ENCODE data around the gene TP63.
A peak's percentile ranks its signal among the peaks of the same experiment; 100 is the strongest.

TP63 gene

GRCh38 chr3:189625572-189625971 lies 5.6 kb upstream of the TP63 start:
- no peak for DNase-seq (ENCODE audit: low read depth in 1 of 2, low spot score in 1 of 2)
- no peak overlapping the region for H3K4me3 ChIP-seq (replicated peaks; ENCODE audit: insufficient read depth, low read length)
- no peak for TF ChIP-seq CTCF (IDR thresholded peaks at IDR 0.05; ENCODE audit: insufficient read depth, low read length)
- TF ChIP-seq GABPA (IDR thresholded peaks at IDR 0.05; ENCODE audit: low read depth) = no peak
- TF ChIP-seq REST (IDR thresholded peaks at IDR 0.05; ENCODE audit: insufficient replicate concordance, low read depth) = no peak
- TF ChIP-seq SPI1 (IDR thresholded peaks at IDR 0.05; ENCODE audit: borderline replicate concordance, low read depth) = no peak
- TF ChIP-seq POLR2AphosphoS5 (IDR thresholded peaks at IDR 0.05; ENCODE audit: low read depth) = no peak
- H3K27me3 ChIP-seq (ENCODE audit: insufficient read depth, poor library complexity, severe bottlenecking) = no peaks in the 10 kb centered on the region
- no peak overlapping the region for H3K27ac ChIP-seq (replicated peaks)

GRCh38 chr3:189626286-189626685 lies 4.9 kb upstream of the TP63 start:
- no peak for TF ChIP-seq SPI1 (IDR thresholded peaks at IDR 0.05; ENCODE audit: borderline replicate concordance, low read depth)
- no peak for TF ChIP-seq REST (IDR thresholded peaks at IDR 0.05; ENCODE audit: insufficient replicate concordance, low read depth)
- TF ChIP-seq GABPA (IDR thresholded peaks at IDR 0.05; ENCODE audit: low read depth) = no peak
- no peak for TF ChIP-seq POLR2AphosphoS5 (IDR thresholded peaks at IDR 0.05; ENCODE audit: low read depth)
- no peak for TF ChIP-seq CTCF (IDR thresholded peaks at IDR 0.05; ENCODE audit: insufficient read depth, low read length)
- DNase-seq (ENCODE audit: low read depth in 1 of 2, low spot score in 1 of 2) = no peak
- no peaks in the 10 kb centered on the region for H3K27me3 ChIP-seq (ENCODE audit: insufficient read depth, poor library complexity, severe bottlenecking)
- no peak overlapping the region for H3K27ac ChIP-seq (replicated peaks)
- H3K4me3 ChIP-seq (replicated peaks; ENCODE audit: insufficient read depth, low read length) = no peak overlapping the region

GRCh38 chr3:189629803-189630455 lies 1.3 kb upstream of the TP63 start:
- Histone ChIP-seq H3K4me3 (replicated peaks; ENCODE audit: insufficient read depth, low read length) (no peak overlapping the region), H3K27ac (replicated peaks) (no peak overlapping the region), H3K27me3 (ENCODE audit: insufficient read depth, poor library complexity, severe bottlenecking) (no peaks in the 10 kb centered on the region)
- DNase-seq (ENCODE audit: low read depth in 1 of 2, low spot score in 1 of 2) = peak in 1 of 2 experiments; percentile 40
- TF ChIP-seq POLR2AphosphoS5 (IDR thresholded peaks at IDR 0.05; ENCODE audit: low read depth) (no peak), REST (IDR thresholded peaks at IDR 0.05; ENCODE audit: insufficient replicate concordance, low read depth) (no peak), CTCF (IDR thresholded peaks at IDR 0.05; ENCODE audit: insufficient read depth, low read length) (no peak)
